ENCODE data around the gene PPP1R11.

The PPP1R11 gene

DNA sequence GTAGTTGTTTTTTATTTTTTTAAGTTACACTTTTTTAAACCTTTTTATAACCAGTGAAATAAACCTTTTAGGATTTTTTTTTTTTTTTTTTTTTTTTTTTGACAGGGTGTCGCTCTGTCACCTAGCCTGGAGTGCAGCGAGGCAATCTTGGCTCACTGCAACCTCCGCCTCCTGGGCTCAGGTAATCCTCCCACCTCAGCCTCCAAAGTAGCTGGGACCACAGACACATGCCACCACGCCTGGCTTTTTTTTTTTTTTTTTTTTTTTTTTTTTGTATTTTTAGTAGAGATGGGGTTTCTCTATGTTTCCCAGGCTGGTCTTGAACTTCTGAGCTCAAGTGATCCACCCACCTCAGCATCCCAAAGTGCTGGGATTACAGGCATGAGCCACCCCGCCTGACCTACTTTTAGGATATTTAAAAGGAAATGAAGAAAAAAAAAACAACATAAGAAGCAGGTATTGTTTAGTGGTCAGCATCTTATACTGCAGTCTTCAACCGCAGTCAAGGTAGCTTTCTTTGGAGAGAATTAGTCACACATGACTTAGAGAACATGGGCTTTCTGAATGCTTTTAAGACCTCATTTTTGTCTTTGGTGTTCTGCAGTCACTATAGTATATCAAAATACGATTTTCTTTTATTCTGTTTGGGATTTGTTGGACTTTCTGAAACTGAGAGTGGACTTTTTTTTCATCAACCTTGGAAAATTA lies 4.4 kb upstream of the PPP1R11 start:
- no peak overlapping the region for H3K4me3 ChIP-seq (ENCODE audit: low read depth in 1 of 2, low read length in 1 of 2)
- H3K4me1 ChIP-seq (ENCODE audit: control insufficient read depth in 1 of 2, insufficient read depth in 1 of 2, low read depth in 1 of 2, low read length in 1 of 2), result peaks cover 36 to 38% of the 10 kb centered on the region in 2 experiments
- H3K9me3 ChIP-seq, result no peaks in the 10 kb centered on the region
- H3K27me3 ChIP-seq, result no peaks in the 10 kb centered on the region
- peaks cover 4% of the 10 kb centered on the region for H3K36me3 ChIP-seq
- TF ChIP-seq, protein P1, sequence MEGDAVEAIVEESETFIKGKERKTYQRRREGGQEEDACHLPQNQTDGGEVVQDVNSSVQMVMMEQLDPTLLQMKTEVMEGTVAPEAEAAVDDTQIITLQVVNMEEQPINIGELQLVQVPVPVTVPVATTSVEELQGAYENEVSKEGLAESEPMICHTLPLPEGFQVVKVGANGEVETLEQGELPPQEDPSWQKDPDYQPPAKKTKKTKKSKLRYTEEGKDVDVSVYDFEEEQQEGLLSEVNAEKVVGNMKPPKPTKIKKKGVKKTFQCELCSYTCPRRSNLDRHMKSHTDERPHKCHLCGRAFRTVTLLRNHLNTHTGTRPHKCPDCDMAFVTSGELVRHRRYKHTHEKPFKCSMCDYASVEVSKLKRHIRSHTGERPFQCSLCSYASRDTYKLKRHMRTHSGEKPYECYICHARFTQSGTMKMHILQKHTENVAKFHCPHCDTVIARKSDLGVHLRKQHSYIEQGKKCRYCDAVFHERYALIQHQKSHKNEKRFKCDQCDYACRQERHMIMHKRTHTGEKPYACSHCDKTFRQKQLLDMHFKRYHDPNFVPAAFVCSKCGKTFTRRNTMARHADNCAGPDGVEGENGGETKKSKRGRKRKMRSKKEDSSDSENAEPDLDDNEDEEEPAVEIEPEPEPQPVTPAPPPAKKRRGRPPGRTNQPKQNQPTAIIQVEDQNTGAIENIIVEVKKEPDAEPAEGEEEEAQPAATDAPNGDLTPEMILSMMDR (IDR thresholded peaks at IDR 0.05), result no peak
- H3K27ac ChIP-seq, result no peak overlapping the region

DNA sequence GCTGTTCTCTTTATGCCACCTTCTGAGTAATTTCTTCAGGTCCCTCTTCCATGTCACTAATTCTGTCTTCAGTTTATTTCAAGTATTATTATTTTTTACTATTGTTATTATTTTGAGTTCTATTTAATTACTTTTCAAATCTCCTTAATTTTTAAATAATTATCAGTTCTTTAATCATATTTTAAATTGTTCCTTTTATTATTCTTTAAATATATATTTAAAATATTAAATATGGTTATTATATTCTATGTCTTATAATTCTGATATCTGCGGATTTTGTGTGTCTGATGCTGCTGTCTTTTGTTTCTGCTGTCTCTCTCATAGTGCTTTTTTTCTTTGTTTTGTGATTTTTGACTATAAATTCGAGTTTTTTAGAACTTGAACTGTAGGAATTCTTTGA lies 3.7 kb upstream of the PPP1R11 start:
- TF ChIP-seq, protein P1 (IDR thresholded peaks at IDR 0.05), result no peak
- Histone ChIP-seq H3K27ac (no peak overlapping the region), H3K4me3 (ENCODE audit: low read depth in 1 of 2, low read length in 1 of 2) (no peak overlapping the region), H3K27me3 (no peaks in the 10 kb centered on the region), H3K36me3 (peaks cover 2% of the 10 kb centered on the region), H3K9me3 (no peaks in the 10 kb centered on the region), H3K4me1 (ENCODE audit: control insufficient read depth in 1 of 2, insufficient read depth in 1 of 2, low read depth in 1 of 2, low read length in 1 of 2) (peaks cover 43 to 45% of the 10 kb centered on the region in 2 experiments)

DNA sequence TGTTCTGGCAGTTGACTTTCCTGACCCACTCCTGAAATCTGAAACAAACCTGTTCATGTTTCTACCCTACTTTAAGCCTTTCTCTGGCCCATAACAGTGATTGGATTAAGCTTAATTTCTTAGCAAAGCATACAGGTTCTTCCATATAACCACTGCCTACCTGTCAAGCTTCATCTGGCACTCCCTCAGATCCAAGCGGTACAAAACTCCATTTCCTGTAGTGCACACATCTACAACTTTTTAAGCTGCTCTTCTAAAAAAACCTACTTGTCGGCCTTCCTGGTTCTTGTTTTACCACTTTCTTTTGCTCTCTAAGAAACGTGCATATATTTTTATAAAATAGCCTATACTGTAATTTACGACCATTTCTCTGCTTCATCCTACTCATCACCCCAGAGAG lies 916 bp upstream of the PPP1R11 start:
- H3K27me3 ChIP-seq, result peaks cover 16% of the 10 kb centered on the region
- peaks cover 34 to 37% of the 10 kb centered on the region in 2 experiments for H3K4me1 ChIP-seq (ENCODE audit: control insufficient read depth in 1 of 2, insufficient read depth in 1 of 2, low read depth in 1 of 2, low read length in 1 of 2)
- TF ChIP-seq, protein P1 (IDR thresholded peaks at IDR 0.05), result no peak
- H3K36me3 ChIP-seq, result peaks cover 28% of the 10 kb centered on the region
- H3K27ac ChIP-seq, result peak overlapping the region; percentile 95
- H3K9me3 ChIP-seq, result no peaks in the 10 kb centered on the region
- H3K4me3 ChIP-seq (ENCODE audit: low read depth in 1 of 2, low read length in 1 of 2), result peak overlapping the region; percentile 71 to 75

DNA sequence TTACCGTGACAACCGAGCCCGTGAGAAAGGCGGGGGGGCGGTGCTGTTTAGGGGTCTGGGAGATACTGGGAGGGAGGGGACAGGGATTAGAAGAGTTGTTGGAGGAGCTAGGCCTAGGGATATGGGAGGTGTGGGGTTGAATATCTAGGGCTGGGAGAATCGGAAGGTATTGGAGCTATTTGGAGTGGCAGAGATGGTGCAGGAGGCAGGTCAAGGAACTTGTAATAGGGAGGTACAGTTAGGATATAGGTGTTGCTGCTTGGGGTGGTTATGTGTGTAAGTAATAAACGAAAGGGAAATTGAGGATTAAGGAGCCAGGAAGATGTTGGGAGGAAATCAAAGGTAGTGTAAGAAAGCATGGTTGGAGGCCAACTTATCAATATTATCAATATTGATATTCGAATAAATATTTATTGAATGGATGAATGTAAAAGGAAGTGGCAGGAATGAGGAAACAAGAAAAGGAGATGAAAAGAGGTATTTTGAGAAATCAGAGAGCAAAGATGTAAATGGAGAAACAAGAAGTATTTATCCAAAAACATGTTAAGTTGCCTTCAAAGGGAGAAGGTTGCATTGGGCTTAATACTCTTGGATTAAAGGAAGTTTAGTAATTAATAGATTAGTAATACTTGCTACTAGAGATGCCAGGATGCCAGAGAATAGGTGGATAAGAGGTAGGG lies 602 bp downstream of the PPP1R11 start:
- H3K9me3 ChIP-seq, result no peaks in the 10 kb centered on the region
- peaks cover 21 to 27% of the 10 kb centered on the region in 2 experiments for H3K4me1 ChIP-seq (ENCODE audit: control insufficient read depth in 1 of 2, insufficient read depth in 1 of 2, low read depth in 1 of 2, low read length in 1 of 2)
- peaks cover 31% of the 10 kb centered on the region for H3K27me3 ChIP-seq
- peak overlapping the region; percentile 95 for H3K27ac ChIP-seq
- H3K4me3 ChIP-seq (ENCODE audit: low read depth in 1 of 2, low read length in 1 of 2), result peak overlapping the region; percentile 71 to 75
- TF ChIP-seq, protein P1 (IDR thresholded peaks at IDR 0.05), result no peak
- H3K36me3 ChIP-seq, result peaks cover 28% of the 10 kb centered on the region

DNA sequence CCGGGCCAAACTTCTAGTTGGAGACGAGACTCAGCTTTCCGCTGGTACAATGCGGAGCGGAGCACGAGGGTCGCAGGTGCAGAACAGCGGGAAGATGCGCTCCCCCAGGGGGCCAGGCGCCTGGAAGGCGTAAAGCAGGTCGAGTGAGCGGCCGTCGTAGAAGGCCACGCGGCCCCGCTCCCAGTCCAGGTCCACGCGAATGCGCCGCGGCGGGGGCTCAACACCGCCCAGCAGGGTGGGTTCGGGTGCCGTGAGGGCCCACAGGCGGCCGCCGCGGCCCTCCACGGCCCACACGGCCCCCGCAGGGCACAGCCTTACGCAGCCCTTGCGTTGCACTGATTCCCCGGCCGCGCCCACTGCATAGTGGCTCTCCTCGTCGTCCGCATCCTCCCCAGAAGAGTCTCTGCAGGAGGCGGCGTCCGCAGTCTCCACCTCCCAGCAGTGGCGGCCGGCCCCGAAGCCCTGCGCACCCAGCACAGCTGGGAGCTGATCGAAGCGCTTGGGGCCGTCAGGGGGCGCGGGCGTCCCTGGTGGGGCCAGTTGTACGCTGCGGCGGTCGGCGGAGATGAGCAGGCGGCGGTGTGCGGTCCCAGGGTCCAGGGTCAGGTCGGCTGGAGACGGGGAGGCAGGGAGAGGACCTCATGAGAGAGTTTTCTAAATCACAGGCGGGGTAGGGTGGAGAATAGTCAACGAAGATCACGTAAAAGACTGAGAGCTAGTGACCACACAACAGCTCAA lies 4.3 kb downstream of the PPP1R11 start:
- Histone ChIP-seq H3K9me3 (no peaks in the 10 kb centered on the region), H3K36me3 (peaks cover 28% of the 10 kb centered on the region), H3K4me1 (ENCODE audit: control insufficient read depth in 1 of 2, insufficient read depth in 1 of 2, low read depth in 1 of 2, low read length in 1 of 2) (peaks cover 12 to 18% of the 10 kb centered on the region in 2 experiments), H3K4me3 (ENCODE audit: low read depth in 1 of 2, low read length in 1 of 2) (no peak overlapping the region), H3K27me3 (peaks cover 68% of the 10 kb centered on the region), H3K27ac (no peak overlapping the region)
- TF ChIP-seq, protein P1 (IDR thresholded peaks at IDR 0.05), result no peak

Measured in neutrophil (primary cell).